ENCODE data around the gene ZBTB46.

ZBTB46 gene

GRCh38 chr20:63857764-63858392 is 26.8 kb upstream of the ZBTB46 start:
- Histone ChIP-seq H3K4me2 (ENCODE audit: low read depth, low read length, poor library complexity, severe bottlenecking) (no peak overlapping the region), H4K20me1 (ENCODE audit: low read depth, low read length) (no peaks in the 10 kb centered on the region), H3K4me3 (ENCODE audit: insufficient read depth, low read length, poor library complexity, severe bottlenecking) (no peak overlapping the region), H3K36me3 (ENCODE audit: low read length) (no peaks in the 10 kb centered on the region), H3K27me3 (ENCODE audit: low read length) (no peaks in the 10 kb centered on the region), H3K9me2 (replicated peaks; ENCODE audit: insufficient read depth, low read length) (no peaks in the 10 kb centered on the region), H3K9ac (ENCODE audit: low read length) (no peak overlapping the region), H3K27ac (ENCODE audit: low read depth, low read length) (no peak overlapping the region), H3K79me2 (ENCODE audit: insufficient read depth, low read length) (no peaks in the 10 kb centered on the region), H2AFZ (ENCODE audit: low read depth, low read length, severe bottlenecking) (no peak overlapping the region), H3F3A (ENCODE audit: insufficient read depth) (no peaks in the 10 kb centered on the region), H3K9me3 (ENCODE audit: insufficient read depth, low read length) (no peaks in the 10 kb centered on the region)
- no peak for TF ChIP-seq CTCF (IDR thresholded peaks at IDR 0.05; ENCODE audit: insufficient read depth, low read length, poor library complexity, severe bottlenecking)

DNA sequence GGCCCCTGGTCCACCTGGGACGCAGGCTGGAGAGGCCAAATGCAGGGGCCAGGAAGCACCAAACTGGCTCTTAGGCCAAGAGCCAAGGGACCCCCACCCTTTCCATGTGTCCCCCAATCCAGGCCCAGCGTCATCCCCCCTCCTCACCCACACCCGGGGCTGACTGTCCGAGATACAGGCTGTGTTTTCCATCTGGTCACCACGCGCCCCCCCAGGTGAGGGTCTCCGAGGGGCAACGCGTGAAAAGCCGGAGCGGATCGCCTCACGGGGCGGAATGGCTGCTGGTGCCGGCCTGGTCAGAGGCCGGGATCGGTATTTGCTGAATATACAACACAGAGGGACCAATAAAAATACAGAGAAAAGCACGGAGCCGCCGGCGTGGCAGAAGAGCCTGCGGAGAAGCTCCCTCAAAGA is 25.0 kb upstream of the ZBTB46 start:
- Histone ChIP-seq H3K36me3 (ENCODE audit: low read length) (no peaks in the 10 kb centered on the region), H3K27ac (ENCODE audit: low read depth, low read length) (no peak overlapping the region), H3K27me3 (ENCODE audit: low read length) (no peaks in the 10 kb centered on the region), H2AFZ (ENCODE audit: low read depth, low read length, severe bottlenecking) (no peak overlapping the region), H3K9ac (ENCODE audit: low read length) (no peak overlapping the region), H3F3A (ENCODE audit: insufficient read depth) (no peaks in the 10 kb centered on the region), H3K79me2 (ENCODE audit: insufficient read depth, low read length) (no peaks in the 10 kb centered on the region), H3K9me3 (ENCODE audit: insufficient read depth, low read length) (no peaks in the 10 kb centered on the region), H3K4me2 (ENCODE audit: low read depth, low read length, poor library complexity, severe bottlenecking) (no peak overlapping the region), H3K9me2 (replicated peaks; ENCODE audit: insufficient read depth, low read length) (no peaks in the 10 kb centered on the region), H3K4me3 (ENCODE audit: insufficient read depth, low read length, poor library complexity, severe bottlenecking) (no peak overlapping the region), H4K20me1 (ENCODE audit: low read depth, low read length) (no peaks in the 10 kb centered on the region)
- TF ChIP-seq CTCF (IDR thresholded peaks at IDR 0.05; ENCODE audit: insufficient read depth, low read length, poor library complexity, severe bottlenecking) (no peak), EZH2phosphoT487 (conservative IDR thresholded peaks at IDR 0.05; ENCODE audit: low read length) (no peak)

GRCh38 chr20:63855363-63856097 is 24.5 kb upstream of the ZBTB46 start:
- no peak overlapping the region for H3K4me3 ChIP-seq (ENCODE audit: insufficient read depth, low read length, poor library complexity, severe bottlenecking)
- H3F3A ChIP-seq (ENCODE audit: insufficient read depth), result no peaks in the 10 kb centered on the region
- no peaks in the 10 kb centered on the region for H3K9me2 ChIP-seq (replicated peaks; ENCODE audit: insufficient read depth, low read length)
- H3K9ac ChIP-seq (ENCODE audit: low read length), result no peak overlapping the region
- no peaks in the 10 kb centered on the region for H3K27me3 ChIP-seq (ENCODE audit: low read length)
- no peaks in the 10 kb centered on the region for H3K9me3 ChIP-seq (ENCODE audit: insufficient read depth, low read length)
- H3K79me2 ChIP-seq (ENCODE audit: insufficient read depth, low read length), result no peaks in the 10 kb centered on the region
- no peak overlapping the region for H3K4me2 ChIP-seq (ENCODE audit: low read depth, low read length, poor library complexity, severe bottlenecking)
- TF ChIP-seq CTCF (IDR thresholded peaks at IDR 0.05; ENCODE audit: insufficient read depth, low read length, poor library complexity, severe bottlenecking) (no peak), EZH2phosphoT487 (conservative IDR thresholded peaks at IDR 0.05; ENCODE audit: low read length) (no peak)
- H3K27ac ChIP-seq (ENCODE audit: low read depth, low read length), result no peak overlapping the region
- no peak overlapping the region for H2AFZ ChIP-seq (ENCODE audit: low read depth, low read length, severe bottlenecking)
- H4K20me1 ChIP-seq (ENCODE audit: low read depth, low read length), result no peaks in the 10 kb centered on the region
- no peaks in the 10 kb centered on the region for H3K36me3 ChIP-seq (ENCODE audit: low read length)

Measured in SU-DHL-6 (cell line).